Forelimb muscle (tissue), 1 donor: ENCODE data around the gene EP400. TPM values are rescaled to one million over a fixed set of nuclear protein-coding genes. Genes with fewer than 3 reads are reported as not detected.
"Not testable (repeated sequence)": the region's sequence is repeated elsewhere in the genome, so short reads cannot be mapped to it uniquely, and the experiment has no call there.

Source experiments
- DNase-seq: peaks from one replicate; pipeline ENCODE4 v3.0.0-alpha.2; 2013; ENCODE audit warnings: low read depth
- polyA plus RNA-seq: library from polyadenylated mRNA; unstranded; fragments of 120-200 nt; gene quantifications from one replicate; pipeline ENCODE4 v1.2.1, GENCODE V29; 2013; ENCODE audit not compliant: insufficient read length

EP400 gene
- polyA plus RNA-seq, 1 donor, result 21.2 TPM

DNA sequence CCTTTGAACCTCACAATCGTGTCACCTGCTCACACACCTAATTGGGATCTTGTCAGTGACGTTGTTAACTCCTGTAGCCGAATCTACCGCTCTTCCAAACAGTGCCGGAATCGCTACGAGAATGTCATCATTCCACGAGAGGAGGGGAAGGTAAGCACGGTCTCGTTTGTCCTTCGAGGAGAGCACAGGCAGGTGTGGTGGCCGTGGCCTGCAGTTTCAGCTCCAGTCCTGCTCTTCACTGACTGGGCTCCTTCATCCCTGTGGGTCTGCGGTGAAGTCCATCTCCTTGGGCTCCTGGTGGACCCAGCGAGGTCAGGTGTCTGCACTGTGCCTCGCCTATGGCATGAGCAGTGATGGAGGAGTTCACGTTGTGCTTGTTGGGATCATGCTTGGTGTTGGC, 96.0 kb downstream of the EP400 start:
- no peak for DNase-seq

DNA sequence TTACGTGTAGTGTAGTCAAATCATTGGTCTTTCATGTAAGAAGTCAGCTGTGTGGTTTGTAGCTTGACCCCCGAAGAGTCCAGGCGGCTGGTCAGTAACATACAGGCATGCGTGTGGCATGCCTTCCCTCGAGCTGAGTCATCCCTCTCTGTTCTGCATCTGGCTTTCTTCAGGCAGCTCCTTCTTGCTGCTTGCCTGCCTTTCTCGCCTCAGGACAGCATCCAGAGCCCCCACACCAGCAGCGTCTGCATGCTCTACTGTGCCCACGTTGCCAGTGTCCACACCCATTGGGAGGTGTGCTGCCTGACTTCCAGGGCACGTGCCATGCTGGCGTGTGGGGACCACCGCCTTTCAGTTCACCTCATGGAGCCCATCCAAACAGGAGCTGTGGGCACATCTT, 96.8 kb downstream of the EP400 start:
- no peak for DNase-seq

DNA sequence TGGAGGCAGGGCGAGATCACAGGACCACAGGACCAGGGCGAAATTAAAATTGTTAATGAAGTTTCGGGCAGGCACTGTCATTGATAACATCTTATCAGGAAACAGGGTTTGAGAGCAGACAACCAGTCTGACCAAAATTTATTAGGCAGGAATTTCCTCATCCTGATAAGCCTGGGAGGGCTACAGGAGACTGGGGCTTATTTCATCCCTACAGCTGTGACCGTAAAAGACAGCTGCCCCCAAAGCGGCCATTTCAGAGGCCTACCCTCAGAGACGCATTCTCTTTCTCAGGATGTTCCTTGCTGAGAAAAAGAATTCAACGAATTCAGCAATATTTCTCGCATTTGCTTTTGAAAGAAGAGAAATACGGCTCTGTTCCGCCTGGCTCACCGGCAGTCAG, 97.9 kb downstream of the EP400 start:
- DNase-seq, result not testable (repeated sequence)

DNA sequence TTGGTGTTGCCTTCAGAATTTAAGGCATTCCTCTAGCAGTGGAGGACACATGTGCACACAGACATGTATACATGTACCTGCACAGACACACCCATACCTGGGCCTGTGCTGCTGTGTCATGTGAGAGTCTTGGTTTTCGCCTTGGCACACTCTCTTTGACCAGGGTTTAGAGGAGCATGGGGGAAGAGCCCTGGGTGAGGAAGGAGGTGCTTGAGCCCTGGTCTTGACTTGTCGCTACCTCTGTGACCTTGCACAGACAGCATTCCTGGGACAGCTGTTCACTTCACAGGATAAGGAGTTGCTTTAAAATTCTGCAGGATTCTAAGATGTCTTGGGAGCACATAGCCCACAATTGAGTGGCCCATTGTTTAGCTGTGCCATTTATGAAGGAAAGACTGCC, 99.7 kb downstream of the EP400 start:
- DNase-seq, result no peak

DNA sequence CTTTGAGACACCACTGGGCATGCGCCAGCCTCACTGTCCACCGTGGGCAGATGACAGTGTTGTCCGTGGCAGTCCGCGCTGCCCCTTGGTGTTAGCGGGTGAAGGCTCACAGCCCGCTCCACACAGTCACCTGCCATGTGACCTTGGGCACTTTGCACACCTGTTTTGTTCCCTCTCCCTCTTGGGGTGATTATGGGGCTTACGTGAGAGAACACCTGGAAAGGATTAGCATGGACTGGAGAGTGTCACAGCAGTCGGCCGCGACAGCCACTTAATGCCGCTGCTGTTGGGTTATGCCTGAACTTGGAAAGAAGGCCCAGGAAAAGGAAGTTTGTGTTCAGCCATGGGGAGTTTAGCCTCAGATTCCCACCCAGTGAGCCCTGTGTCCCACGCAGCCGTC, 100.1 kb downstream of the EP400 start:
- no peak for DNase-seq

DNA sequence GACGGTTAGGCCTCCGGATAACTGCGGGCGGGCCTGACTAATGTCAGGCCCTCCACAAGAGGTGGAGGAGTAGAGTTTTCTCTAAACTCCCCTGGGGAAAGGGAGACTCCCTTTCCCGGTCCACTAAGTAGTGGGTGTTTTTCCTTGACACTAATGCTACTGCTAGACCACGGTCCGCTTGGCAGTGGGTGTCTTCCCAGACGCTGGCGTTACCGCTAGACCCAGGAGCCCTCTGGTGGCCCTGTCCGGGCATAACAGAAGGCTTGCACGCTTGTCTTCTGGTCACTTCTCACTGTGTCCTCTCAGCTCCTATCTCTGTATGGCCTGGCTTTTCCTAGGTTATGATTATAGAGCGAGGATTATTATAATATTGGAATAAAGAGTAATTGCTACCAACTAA, 102.0 kb downstream of the EP400 start:
- not testable (repeated sequence) for DNase-seq

DNA sequence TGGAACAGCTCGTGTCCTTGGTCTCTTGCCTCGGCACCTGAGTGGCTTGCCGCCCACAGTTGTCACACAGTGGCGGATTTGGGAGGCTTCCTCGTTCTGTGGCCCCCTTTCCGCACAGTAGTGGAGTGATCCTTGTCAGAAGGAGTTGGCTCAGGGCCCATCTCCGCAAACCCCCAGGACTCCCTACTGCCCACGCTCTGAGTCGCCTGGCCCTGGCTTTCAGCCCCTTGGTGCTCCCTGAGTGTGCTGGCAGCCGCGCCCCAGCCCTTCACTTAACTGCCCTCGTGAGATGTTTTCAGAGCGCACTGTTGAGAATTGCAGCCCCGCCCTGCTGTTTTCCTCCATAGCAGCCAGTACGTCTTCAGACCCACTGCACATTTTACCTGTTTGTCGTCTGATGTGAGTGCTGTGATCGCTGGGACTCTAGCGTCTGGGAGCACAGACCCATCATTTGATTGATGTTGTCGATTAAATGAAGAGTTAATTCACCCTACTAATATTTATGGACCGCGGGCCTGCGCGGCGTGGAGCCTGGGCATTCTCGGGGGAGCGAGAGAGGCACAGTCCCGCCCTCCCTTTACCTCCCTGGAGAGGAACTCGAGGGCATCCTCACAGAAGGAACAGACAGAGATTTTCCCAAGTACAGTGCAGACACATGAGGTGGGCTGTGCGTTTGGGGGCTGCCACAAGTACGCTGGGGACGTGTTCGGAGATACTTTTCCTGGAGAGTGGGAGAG, 102.6 kb downstream of the EP400 start:
- no peak for DNase-seq

DNA sequence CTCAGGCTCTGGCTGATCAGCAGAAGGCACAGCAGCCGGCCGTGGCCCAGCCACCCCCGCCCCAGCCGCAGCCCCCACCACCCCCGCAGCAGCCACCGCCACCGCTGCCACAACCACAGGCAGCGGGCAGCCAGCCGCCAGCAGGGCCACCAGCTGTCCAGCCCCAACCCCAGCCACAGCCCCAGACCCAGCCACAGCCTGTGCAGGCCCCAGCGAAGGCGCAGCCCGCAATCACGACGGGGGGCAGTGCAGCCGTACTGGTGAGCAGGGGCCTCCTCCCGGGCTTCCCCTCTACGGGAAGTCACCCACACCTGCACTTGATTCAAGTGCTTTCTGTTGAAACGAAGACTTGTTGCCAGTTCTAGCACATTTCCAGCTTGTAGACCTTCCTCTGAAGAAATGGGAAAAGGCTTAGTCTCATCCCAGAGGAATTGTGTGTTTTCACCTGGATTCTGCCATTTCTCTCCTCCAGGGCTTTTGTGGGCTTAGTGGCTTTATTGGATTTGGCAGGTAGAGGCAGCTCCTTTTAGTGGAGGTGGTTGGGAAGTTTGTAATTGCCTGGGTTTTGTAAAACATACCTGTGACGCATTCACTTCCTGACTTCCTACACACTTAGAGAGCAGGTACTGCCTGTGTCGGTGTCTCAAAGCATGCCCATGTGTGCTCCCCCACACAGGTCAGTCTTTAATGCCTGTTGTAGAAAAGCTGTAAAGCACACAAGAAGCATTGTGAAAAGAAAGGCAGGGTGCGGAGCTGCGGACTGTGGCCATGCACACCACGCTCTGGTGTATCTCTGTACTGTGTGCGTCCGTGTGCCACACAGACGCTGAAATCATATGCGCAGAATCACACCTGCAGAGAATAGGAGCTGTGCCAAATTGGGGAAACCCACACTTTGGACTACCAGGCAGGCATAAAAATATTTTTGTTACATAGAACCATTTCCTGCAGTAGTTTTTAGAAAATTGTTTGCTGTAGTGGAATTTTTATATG, 103.9 kb downstream of the EP400 start:
- no peak for DNase-seq

DNA sequence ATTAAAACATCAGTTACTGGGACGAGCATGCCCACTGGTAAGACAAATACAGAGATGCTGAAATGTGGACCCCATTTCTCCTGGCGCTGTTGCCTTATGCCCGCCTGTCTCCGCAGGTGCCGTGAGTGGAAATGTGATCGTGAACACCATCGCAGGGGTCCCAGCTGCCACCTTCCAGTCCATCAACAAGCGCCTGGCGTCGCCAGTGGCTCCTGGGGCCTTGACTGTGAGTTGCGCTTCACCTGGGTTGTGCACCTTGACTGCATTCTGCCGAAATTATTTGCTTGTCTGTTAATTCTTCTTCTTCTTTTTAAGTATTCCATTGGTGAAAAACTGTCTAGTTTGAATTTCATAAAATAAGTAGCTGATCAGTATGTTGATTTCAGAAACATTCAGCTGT, 105.2 kb downstream of the EP400 start:
- no peak for DNase-seq

DNA sequence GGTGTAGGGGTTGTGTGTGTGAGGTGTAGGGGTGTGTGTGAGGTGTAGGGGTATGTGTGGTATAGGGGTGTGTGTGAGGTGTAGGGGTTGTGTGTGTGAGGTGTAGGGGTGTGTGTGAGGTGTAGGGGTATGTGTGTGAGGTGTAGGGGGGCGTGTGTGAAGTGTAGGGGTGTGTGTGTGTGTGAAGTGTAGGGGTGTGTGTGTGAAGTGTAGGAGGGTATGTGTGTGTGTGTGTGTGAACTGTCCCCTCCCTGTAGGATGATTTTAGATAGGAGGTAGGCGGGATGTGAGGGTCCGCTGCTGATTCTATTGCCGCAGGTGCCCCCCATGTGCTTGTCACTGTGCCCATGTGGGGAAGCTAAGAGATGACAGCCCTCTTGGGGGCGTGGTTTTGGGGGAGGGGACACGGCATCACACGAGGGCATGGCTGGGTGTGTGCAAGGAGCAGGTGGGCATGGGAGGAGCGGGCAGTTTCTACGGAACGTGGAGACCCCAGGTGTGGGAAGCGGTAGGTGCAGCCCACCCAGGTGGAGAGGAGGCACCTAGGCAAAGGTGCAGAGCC, 105.9 kb downstream of the EP400 start:
- no peak for DNase-seq

DNA sequence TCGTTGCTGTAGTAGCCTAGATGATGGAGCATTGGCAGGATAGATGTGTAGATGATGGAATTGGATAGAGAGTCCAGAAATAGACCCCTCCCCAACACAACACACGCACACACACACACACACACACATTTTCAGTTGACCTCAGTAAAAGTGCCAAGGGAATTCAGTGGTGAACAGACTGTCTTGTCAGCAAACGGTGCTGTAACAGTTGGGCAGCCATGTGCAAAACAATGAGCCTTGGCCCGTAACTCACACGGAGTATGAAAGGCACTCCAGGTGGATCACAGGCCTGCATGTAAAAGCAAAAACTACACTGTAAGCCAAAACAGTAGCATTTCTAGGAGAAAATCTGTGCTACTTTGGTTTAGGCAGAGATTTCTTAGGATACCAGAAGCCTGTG, 106.6 kb downstream of the EP400 start:
- DNase-seq, result no peak

DNA sequence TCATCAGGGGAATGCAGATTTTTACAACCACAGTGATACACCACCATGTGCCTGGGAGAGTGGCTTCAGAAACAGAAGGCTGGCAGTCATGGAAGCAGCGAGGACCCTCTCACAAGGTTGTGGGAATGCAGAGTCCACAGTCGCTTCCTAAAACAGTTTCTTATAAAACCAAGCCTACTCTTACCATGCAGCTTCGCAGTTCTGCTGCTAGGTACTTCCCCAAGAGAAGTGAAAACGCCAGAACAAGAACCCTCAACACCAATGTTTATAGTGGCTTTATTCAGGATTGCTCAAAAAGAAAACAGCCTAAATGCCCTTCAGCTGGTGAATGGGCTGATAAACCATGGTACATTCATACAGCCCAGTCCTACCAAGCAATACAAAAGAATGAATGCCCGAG, 107.2 kb downstream of the EP400 start:
- no peak for DNase-seq

DNA sequence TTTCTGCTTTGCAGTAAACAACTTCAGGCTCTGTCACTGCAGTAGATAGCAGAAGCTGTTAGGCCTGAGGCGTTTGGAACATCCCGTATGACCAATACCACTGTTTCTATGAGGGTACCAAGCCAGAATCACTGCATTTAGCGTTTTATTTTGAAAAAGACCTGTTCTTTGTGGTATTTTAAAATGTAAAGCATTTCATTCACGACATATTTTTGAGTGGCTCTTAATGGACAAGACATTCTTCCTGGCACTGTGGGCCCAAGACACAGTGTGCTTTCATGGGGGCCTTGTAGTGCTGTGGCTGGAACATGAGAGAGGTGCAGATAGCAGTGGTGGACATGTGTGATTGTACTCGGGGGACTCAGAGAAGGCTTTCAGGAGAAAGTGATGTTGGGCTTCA, 107.9 kb downstream of the EP400 start:
- no peak for DNase-seq

DNA sequence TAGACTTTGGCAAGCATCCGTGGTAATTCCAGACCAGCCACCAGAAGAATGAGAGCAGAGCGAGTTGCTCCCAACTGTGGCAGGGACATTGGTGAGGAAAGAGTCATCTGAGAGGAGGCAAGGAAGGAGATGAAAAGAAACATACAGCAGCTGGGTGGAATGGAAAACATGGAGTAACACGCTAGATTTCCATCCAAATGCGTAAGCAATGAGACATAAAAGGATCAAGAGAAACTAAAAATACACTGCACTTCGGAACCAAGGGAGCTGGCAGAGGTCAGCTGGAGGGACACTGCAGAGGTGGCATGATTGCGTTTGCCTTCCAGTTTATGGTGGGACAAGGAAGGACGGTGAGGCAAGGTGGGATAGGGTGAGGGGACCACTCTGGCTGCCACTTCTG, 111.5 kb downstream of the EP400 start:
- no peak for DNase-seq

DNA sequence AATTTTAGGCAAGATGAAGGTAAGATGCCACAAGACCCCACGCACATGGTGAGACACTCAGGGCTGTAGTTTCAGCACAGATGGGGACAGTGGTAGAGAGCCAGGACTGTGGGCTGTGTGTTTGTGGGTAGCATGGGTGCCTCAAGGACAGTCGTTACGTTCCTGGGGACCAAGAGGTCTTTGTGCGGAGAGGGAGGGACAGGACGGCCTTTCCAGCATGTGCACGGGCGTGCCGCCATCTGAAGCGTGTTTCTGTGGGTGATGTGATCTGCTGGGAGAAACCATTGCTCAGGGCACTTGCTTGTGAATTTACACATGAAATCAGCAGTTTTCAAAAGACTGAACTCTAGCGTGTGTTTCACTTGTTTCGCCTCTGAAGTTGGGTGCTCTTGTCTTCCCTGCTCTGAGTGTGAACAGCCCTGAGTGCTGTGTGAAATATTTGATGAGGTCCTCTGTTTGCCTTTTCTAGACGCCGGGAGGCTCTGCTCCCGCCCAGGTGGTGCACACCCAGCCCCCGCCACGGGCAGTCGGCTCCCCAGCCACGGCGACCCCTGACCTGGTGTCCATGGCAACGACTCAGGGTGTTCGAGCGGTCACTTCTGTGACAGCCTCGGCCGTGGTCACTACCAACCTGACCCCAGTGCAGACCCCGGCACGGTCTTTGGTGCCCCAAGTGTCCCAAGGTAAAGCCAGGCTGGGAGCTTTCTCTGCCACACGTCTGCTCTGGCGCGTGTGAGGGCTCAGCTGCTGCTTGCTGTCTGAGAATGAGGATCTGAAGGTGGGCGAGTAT, 112.1 kb downstream of the EP400 start:
- no peak for DNase-seq

DNA sequence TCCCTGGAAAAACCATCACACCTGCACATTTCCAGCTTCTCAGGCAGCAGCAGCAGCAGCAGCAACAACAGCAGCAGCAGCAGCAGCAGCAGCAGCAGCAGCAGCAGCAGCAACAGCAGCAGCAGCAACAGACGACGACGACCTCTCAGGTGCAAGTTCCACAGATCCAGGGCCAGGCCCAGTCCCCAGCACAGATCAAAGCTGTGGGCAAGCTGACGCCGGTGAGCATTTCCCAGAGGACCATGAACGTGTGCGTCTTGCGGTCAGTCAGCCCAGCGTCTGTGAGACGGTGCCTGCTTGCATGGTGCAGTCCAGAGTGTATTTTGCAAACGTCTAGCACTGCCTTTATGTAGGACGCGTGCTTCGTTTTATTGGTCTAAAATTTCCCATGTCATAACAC, 112.7 kb downstream of the EP400 start:
- no peak for DNase-seq

DNA sequence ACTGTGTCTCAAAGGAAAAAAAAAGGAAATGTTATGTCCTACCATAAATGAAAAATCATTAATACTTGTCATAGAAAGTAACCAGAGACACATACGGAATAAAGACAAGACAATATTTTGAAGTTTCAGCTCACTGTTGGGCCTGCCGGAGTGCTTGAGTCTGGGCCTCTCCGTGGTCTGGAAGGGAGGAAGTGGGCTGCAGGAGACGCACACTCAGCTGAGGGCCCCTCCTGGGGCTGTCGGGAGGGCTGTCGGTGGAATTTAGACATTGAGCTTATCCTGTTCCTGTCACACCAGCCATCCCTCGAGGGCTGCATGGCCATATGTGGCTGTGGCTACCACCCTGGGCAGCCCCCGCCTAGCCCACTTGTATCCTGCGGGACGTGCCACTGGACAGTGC, 113.7 kb downstream of the EP400 start:
- DNase-seq, result no peak

DNA sequence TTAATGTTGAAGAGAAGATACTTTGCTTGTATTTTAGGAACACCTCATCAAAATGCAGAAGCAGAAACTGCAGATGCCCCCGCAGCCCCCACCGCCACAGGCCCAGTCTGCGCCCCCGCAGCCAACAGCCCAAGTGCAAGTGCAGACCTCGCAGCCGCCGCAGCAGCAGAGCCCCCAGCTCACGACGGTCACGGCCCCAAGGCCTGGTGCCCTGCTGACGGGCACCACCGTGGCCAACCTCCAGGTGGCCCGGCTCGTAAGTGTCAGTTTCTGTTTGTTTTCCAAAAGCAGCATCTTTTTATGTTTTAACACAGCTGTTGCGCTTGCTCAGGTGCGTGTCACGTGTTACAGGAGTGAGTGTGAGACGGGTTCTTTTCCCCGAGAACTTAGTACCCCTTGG, 114.9 kb downstream of the EP400 start:
- no peak for DNase-seq

DNA sequence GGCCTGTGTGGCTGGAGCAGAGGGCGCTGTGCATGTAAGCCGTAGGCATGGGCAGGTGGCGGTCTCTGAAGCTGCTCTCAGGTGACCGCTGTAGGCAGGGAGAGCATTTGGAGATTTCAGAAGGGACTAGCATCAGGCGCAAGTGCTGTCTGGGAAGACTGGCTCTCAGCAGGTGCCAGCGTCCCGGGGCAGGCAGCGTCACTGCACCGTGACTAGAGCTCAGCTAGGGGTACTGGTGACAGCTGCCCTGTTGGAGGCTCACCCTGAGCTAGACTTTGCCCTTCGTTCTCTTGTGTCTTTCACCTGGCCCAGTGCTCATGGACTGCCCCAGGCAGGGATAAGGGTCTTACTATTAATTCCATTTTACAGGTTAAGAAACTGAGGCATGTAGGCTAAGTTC, 115.5 kb downstream of the EP400 start:
- no peak for DNase-seq

DNA sequence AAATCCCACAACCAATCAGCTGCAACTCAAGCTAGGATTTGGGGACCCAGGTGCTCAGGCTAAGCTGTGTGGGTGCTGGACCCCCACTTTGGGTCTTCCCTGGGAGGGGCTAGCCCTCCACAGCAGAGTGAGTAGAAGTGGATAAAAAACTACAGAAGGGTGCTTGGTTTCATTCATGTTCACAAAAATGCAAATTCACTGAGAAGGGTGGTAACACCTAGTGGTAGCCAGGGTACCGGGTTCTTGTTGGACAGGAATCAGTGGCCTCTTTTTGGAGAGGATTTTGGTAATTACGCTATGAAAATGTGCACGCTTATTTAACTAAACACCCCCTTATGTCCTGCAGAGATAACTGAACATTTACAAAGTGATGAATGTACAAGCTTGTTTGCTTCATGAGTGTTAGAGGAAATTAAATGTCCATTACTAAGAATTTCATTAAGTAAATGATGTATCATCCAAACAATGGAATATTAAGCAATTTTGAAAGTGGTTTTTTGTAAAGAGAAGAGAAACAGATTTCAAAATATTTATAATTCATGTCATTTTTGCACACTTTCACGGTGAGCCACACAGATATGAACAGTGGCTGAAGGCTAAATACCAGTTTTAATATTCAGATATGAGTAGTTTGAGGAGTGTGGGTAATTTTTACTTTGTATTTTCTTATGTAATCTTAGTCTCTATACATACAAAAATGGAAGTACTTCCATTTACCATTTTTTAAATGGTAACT, 116.0 kb downstream of the EP400 start:
- DNase-seq, result no peak

DNA sequence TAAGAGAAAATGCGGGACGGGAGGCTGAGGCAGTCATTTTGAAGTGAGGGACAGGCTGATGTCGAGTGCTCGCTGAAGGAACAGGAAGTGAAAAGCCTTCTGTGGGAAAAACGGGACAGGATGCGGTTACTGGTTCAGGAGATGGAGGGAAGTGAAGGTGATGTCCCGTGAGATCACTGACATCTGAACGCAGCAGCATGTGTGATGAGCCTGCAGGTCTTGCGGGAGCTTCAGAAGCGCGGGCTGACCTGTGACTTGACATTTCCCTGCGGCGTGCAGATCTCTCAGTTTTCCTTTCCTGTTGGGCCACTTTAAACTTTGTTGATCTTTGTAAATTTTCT, 116.6 kb downstream of the EP400 start:
- no peak for DNase-seq
